ENCODE data around the gene ZSCAN10.

ZSCAN10 gene

DNA sequence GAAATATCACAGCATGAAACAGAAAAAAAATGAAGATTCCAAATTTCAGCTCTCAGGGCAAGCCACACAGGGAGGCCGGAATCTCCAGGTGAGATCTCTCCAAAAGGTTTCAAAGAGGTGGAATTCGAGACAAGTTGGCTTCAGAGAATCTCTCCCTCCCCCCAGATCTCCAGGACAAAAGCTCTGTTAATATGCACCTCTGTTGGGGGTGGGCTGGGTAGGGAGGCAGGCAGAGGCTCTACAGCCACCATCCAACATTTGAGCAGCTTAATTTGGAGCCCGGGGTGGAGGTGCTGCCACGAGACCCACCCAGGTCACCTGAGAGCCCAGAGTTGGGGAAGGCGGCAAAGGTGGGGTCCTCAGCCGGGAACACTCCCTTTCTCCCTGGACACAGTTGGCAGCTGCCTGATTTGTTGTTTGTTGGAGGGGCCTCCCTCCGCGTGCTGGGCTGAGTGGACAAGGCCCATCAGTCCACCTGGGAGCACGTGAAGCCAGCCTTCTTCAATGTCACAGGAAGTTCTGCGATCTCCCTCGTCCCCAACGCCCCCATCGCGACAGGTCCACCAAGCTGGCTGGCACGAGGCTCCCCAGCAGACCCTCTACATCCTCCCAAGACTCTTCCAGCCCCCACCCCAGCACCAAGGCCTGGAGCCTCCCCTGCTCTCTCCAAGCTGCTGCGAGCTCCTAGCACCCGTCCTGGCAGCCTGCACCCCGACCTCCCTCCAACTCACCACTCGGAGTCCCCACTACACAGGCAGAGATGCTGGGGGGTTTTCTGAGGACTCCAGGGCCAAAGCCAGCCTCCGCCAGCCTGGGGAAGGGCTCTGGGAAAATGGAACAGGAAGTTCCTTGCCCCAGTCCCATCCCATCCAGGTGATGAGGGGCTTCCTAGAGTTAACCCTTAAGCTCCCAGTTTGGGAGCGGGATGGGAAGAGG lies at the start of gene ZSCAN10:
ZSCAN10 (minus strand) TSS at position 836 of the 936 bp plus-strand sequence. CDS start 6,357 bp downstream, outside the sequence.
- no peak for DNase-seq (ENCODE audit: extremely low spot score)
- ChIA-PET CTCF (interaction anchor here (0.8 to 15.3 kb wide), 11 partner anchors 9 to 71 kb away, joined by 3 to 246 read pairs (median 7); partner anchors contain the start of gene ZNF213), POLR2A (interaction anchor here (0.9 kb wide), 1 partner anchor 23 kb away, joined by 4 read pairs; no protein-coding TSS in a partner anchor)
- TF ChIP-seq, protein P1, sequence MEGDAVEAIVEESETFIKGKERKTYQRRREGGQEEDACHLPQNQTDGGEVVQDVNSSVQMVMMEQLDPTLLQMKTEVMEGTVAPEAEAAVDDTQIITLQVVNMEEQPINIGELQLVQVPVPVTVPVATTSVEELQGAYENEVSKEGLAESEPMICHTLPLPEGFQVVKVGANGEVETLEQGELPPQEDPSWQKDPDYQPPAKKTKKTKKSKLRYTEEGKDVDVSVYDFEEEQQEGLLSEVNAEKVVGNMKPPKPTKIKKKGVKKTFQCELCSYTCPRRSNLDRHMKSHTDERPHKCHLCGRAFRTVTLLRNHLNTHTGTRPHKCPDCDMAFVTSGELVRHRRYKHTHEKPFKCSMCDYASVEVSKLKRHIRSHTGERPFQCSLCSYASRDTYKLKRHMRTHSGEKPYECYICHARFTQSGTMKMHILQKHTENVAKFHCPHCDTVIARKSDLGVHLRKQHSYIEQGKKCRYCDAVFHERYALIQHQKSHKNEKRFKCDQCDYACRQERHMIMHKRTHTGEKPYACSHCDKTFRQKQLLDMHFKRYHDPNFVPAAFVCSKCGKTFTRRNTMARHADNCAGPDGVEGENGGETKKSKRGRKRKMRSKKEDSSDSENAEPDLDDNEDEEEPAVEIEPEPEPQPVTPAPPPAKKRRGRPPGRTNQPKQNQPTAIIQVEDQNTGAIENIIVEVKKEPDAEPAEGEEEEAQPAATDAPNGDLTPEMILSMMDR (IDR thresholded peaks at IDR 0.05; ENCODE audit: control extremely low read depth, extremely low read depth, low read depth, missing control alignments), result no peak

DNA sequence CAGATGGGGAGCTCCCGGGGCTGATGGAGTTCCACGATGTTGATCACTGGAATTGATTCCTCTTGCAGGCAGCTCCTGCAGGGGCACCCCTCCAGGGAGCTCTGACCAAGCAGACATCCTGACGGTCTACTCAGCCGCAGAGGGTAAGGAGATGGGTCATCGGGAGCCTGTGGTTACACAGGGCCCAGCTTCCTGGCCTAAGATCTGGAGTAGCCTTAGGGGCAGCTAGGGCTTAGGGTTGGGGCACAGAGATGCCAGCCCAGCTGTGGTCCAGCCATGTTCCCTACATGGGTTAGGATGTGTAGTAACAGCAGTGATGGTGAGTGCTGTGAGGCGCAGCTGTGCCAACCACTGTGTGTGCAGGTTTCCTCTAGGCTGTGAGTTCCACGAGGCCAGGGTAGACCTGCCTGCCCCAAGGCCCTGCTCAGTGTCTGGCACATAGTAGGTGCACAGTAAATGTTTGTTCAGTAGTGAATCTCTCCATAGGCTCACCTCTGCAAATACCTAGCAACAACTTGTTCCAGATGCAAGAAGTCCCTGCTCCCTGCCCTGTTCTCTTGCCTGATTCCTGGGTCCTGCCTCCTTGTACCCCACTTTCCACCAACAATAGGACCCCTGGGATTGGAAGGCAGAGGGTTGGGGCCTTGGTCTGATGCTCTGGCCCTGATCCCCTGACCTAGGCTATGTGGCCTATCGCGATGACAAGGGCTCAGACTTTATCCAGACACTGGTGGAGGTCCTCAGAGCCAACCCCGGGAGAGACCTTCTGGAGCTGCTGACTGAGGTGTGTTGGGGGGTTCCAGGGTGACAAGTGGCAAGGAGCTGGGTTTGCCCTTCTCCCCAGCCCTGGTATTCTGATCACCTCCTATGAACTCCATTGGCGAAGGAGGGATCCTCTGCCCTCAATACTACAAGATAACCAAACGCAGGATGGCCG lies 49.4 kb upstream of the ZSCAN10 start:
- CTCF ChIA-PET, result interaction anchor here (0.7 to 11.2 kb wide), 20 partner anchors 9 to 342 kb away, joined by 3 to 189 read pairs (median 6); partner anchors contain the start of gene ZNF213
- POLR2A ChIA-PET, result interaction anchor here (0.6 kb wide), 1 partner anchor 10 kb away, joined by 7 read pairs; no protein-coding TSS in a partner anchor
- no peak for DNase-seq (ENCODE audit: extremely low spot score)
- TF ChIP-seq, protein P1 (IDR thresholded peaks at IDR 0.05; ENCODE audit: control extremely low read depth, extremely low read depth, low read depth, missing control alignments), result no peak

DNA sequence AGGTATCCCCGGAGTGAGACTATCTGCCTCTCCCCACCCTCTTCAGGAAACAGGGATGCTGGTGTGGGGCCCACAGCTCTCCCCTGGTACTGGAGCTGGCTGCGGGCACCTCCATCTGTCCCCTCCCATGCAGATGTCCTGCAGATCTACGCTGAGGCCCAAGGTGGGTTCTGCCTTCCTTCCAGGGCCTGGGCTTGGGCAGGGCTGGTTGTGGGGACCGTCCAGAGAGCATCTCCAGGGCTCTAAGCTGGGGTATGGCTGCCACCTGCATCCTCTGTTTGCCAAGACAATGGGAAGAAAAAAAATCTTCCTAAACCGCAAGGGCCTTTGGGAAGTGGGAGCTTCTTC lies 48.6 kb upstream of the ZSCAN10 start:
- CTCF ChIA-PET, result interaction anchor here (1.2 to 11.2 kb wide), 9 partner anchors 8 to 117 kb away, joined by 3 to 189 read pairs (median 8); partner anchors contain the start of gene ZNF213
- TF ChIP-seq, protein P1 (IDR thresholded peaks at IDR 0.05; ENCODE audit: control extremely low read depth, extremely low read depth, low read depth, missing control alignments), result no peak
- POLR2A ChIA-PET, result no interaction called here
- DNase-seq (ENCODE audit: extremely low spot score), result no peak

DNA sequence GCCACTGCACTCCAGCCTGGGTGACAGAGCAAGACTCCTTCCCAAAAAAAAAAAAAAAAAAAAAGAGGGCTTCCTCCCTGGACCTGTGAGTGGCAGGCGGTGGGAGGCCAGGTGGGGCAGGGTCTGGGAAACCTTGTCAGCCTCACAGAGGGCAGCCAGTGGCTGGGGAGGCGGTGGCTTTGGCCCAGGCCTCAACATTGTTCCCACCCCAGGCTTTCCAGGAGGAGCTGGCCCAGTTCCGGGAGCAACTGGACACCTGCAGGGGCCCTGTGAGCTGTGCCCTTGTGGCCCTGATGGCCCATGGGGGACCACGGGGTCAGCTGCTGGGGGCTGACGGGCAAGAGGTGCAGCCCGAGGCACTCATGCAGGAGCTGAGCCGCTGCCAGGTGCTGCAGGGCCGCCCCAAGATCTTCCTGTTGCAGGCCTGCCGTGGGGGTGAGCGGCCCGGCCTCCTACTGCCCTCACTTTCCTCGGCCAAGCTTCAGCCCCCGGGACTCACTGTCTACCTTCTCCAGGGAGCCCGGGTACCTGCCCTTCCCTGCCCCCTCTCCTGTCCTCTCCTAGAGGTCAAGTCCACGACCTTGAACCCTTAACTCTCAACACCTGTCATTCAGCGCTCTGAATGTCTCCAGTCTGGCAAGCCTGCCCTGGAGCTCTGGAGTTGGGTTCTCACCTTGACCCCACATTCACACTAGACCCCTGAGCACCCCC lies 48.1 kb upstream of the ZSCAN10 start:
- TF ChIP-seq, protein P1 (IDR thresholded peaks at IDR 0.05; ENCODE audit: control extremely low read depth, extremely low read depth, low read depth, missing control alignments), result no peak
- DNase-seq (ENCODE audit: extremely low spot score), result no peak
- ChIA-PET CTCF (interaction anchor here (1.2 to 11.2 kb wide), 6 partner anchors 8 to 116 kb away, joined by 3 to 189 read pairs (median 9); partner anchors contain the start of gene ZNF213), POLR2A (no interaction called here)

DNA sequence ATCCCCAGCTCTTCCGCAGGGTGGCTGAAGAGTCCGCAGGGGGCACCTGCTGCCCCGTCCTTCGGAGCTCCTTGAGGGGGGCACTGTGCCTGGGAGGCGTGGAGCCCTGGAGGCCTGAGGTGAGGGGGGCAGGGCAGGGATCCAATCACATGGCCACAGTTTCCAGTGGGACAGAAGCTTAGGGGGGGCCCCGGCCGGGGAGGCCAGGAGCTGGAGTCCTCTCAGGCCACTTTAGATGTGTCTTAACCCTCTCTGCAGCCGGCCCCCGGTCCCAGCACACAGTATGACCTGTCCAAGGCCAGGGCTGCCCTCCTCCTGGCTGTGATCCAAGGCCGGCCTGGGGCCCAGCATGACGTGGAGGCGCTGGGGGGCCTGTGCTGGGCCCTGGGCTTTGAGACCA lies 46.6 kb upstream of the ZSCAN10 start:
- DNase-seq (ENCODE audit: extremely low spot score), result no peak
- CTCF ChIA-PET, result interaction anchor here (1.0 to 11.2 kb wide), 2 partner anchors 14 to 86 kb away, joined by 3 to 189 read pairs; partner anchors contain the start of gene ZNF213
- TF ChIP-seq, protein P1 (IDR thresholded peaks at IDR 0.05; ENCODE audit: control extremely low read depth, extremely low read depth, low read depth, missing control alignments), result no peak
- POLR2A ChIA-PET, result no interaction called here

All from GM10248 (cell line).